ENCODE data around the gene EP400.

GRCh38 chr12:131983026-131983425 lies 33.3 kb downstream of the EP400 start:
- TF ChIP-seq CTCF (IDR thresholded peaks at IDR 0.05; ENCODE audit: low read depth, low read length) (no peak), POLR2A (IDR thresholded peaks at IDR 0.05; ENCODE audit: extremely low read depth, insufficient read length) (no peak), MYC (IDR thresholded peaks at IDR 0.05; ENCODE audit: low read depth, low read length) (no peak), MAX (IDR thresholded peaks at IDR 0.05; ENCODE audit: low read depth, low read length) (no peak)

Measured in NB4 (cell line).